OCI-LY1 (cell line): Measurements from ENCODE around the gene PLEKHJ1.

ENCODE experiments used
- H2AFZ ChIP-seq: fragments of 200-600 bp; sonication (generic), shearing (Covaris generic); 2 replicates; pipeline ENCODE4 v1.6.0; 2014; ENCODE audit warnings: antibody characterized with exemption, mild to moderate bottlenecking, low read length
- H3F3A ChIP-seq: fragments of 200-600 bp; sonication (generic), shearing (Covaris generic); 2 replicates; pipeline ENCODE4 v1.6.0; 2014; ENCODE audit warnings: mild to moderate bottlenecking, antibody characterized with exemption, low read length, moderate library complexity; ENCODE audit not compliant: insufficient read depth
- H3K27ac ChIP-seq: fragments of 200-600 bp; sonication (generic); 2 replicates; pipeline ENCODE4 v1.5.1; 2014; ENCODE audit warnings: low read length, mixed run types, mild to moderate bottlenecking, low read depth; ENCODE audit not compliant: poor library complexity, severe bottlenecking
- H3K27me3 ChIP-seq: fragments of 200-600 bp; sonication (generic); 2 replicates; pipeline ENCODE4 v1.6.0; 2014; ENCODE audit warnings: antibody characterized with exemption, mild to moderate bottlenecking, low read length, moderate library complexity; ENCODE audit not compliant: insufficient read depth
- H3K36me3 ChIP-seq: fragments of 200-600 bp; sonication (generic); 2 replicates; pipeline ENCODE4 v1.6.1; 2014; ENCODE audit warnings: mild to moderate bottlenecking, antibody characterized with exemption, low read length, moderate library complexity, mixed read lengths; ENCODE audit not compliant: insufficient read depth
- H3K4me1 ChIP-seq: fragments of 200-600 bp; sonication (generic); 2 replicates; pipeline ENCODE4 v1.5.1; 2014; ENCODE audit warnings: mild to moderate bottlenecking, low read length, moderate library complexity; ENCODE audit not compliant: insufficient read depth, severe bottlenecking
- H3K4me2 ChIP-seq: fragments of 200-600 bp; sonication (generic), shearing (Covaris generic); 2 replicates; pipeline ENCODE4 v1.6.1; 2014; ENCODE audit warnings: low read length
- H3K4me3 ChIP-seq: fragments of 200-600 bp; sonication (generic); 2 replicates; pipeline ENCODE4 v1.5.1; 2014; ENCODE audit warnings: low read length, low read depth, mild to moderate bottlenecking, mixed read lengths; ENCODE audit not compliant: poor library complexity, severe bottlenecking
- H3K79me2 ChIP-seq: fragments of 200-600 bp; shearing (Covaris generic); 2 replicates; pipeline ENCODE4 v1.6.1; 2016; ENCODE audit warnings: mixed run types, low read length, mixed read lengths; ENCODE audit not compliant: insufficient read depth
- H3K9ac ChIP-seq: fragments of 200-600 bp; sonication (generic), shearing (Covaris generic); 2 replicates; pipeline ENCODE4 v1.6.1; 2014; ENCODE audit warnings: mild to moderate bottlenecking, low read length, mixed read lengths
- H3K9me2 ChIP-seq: fragments of 200-600 bp; sonication (generic), shearing (Covaris generic); 2 replicates; pipeline ENCODE4 v1.6.1; 2014; ENCODE audit warnings: low read depth, mild to moderate bottlenecking, low read length, mixed read lengths
- H3K9me3 ChIP-seq: fragments of 200-600 bp; shearing (Covaris generic); 2 replicates; pipeline ENCODE4 v1.6.1; 2014; ENCODE audit warnings: low read length, mixed read lengths
- H4K20me1 ChIP-seq: fragments of 200-600 bp; sonication (generic), shearing (Covaris generic); 2 replicates; pipeline ENCODE4 v1.6.0; 2016; ENCODE audit warnings: mild to moderate bottlenecking, low read length; ENCODE audit not compliant: insufficient read depth
- EZH2 ChIP-seq: fragments of 200-600 bp; sonication (generic), shearing (Covaris generic); IDR thresholded peaks from 2 replicates; pipeline ENCODE4 v1.8.0; 2017; ENCODE audit warnings: borderline replicate concordance, mixed run types, mild to moderate bottlenecking, antibody characterized with exemption, low read length, moderate library complexity, mixed read lengths
- TF ChIP-seq, protein P1 (sequence below): fragments of 200-600 bp; sonication (generic), shearing (Covaris generic); IDR thresholded peaks from 2 replicates; pipeline ENCODE4 v1.5.1; 2017; ENCODE audit warnings: mild to moderate bottlenecking, antibody characterized with exemption, low read length, moderate library complexity, mixed read lengths

Gene PLEKHJ1

GRCh38 chr19:2229103-2230032 is 6.8 kb downstream of the PLEKHJ1 start:
- Histone ChIP-seq H3K79me2 (no peaks in the 10 kb centered on the region), H3K9me3 (no peaks in the 10 kb centered on the region), H2AFZ (no peak overlapping the region), H3K4me3 (peak overlapping the region; percentile 57), H3K27ac (peak overlapping the region; percentile 92), H3K4me1 (peaks cover 68% of the 10 kb centered on the region), H3F3A (no peaks in the 10 kb centered on the region), H3K27me3 (no peaks in the 10 kb centered on the region), H3K9me2 (no peaks in the 10 kb centered on the region), H3K9ac (peak overlapping the region; percentile 86; the same call in 1 of the 2 replicates), H4K20me1 (no peaks in the 10 kb centered on the region), H3K4me2 (peak overlapping the region; percentile 87; the same call in 1 of the 2 replicates), H3K36me3 (peaks cover 61% of the 10 kb centered on the region)
- no peak for TF ChIP-seq EZH2
- TF ChIP-seq, protein P1, sequence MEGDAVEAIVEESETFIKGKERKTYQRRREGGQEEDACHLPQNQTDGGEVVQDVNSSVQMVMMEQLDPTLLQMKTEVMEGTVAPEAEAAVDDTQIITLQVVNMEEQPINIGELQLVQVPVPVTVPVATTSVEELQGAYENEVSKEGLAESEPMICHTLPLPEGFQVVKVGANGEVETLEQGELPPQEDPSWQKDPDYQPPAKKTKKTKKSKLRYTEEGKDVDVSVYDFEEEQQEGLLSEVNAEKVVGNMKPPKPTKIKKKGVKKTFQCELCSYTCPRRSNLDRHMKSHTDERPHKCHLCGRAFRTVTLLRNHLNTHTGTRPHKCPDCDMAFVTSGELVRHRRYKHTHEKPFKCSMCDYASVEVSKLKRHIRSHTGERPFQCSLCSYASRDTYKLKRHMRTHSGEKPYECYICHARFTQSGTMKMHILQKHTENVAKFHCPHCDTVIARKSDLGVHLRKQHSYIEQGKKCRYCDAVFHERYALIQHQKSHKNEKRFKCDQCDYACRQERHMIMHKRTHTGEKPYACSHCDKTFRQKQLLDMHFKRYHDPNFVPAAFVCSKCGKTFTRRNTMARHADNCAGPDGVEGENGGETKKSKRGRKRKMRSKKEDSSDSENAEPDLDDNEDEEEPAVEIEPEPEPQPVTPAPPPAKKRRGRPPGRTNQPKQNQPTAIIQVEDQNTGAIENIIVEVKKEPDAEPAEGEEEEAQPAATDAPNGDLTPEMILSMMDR = no peak

- Histone ChIP-seq H3K4me1 (peaks cover 66% of the 10 kb centered on the region), H4K20me1 (no peaks in the 10 kb centered on the region), H3K27ac (peak overlapping the region; percentile 92), H2AFZ (no peak overlapping the region), H3K9me2 (no peaks in the 10 kb centered on the region), H3K4me3 (peak overlapping the region; percentile 57), H3F3A (no peaks in the 10 kb centered on the region), H3K4me2 (peak overlapping the region; percentile 87), H3K9ac (peak overlapping the region; percentile 86), H3K79me2 (no peaks in the 10 kb centered on the region), H3K9me3 (no peaks in the 10 kb centered on the region), H3K36me3 (peaks cover 57% of the 10 kb centered on the region), H3K27me3 (no peaks in the 10 kb centered on the region)
- TF ChIP-seq EZH2 = no peak
- TF ChIP-seq, protein P1 = no peak
Observed at GRCh38 chr19:2228157-2229030, 7.7 kb downstream of the PLEKHJ1 start.

GRCh38 chr19:2227415-2228156 is 8.5 kb downstream of the PLEKHJ1 start:
- Histone ChIP-seq H3K9me3 (no peaks in the 10 kb centered on the region), H4K20me1 (no peaks in the 10 kb centered on the region), H3K27me3 (no peaks in the 10 kb centered on the region), H3K79me2 (no peaks in the 10 kb centered on the region), H3K4me1 (peaks cover 65% of the 10 kb centered on the region), H3K27ac (peak overlapping the region; percentile 92), H3K4me2 (peak overlapping the region; percentile 87), H3K9me2 (no peaks in the 10 kb centered on the region), H3K36me3 (peaks cover 49% of the 10 kb centered on the region), H3K4me3 (peak overlapping the region; percentile 57), H3K9ac (peak overlapping the region; percentile 86), H2AFZ (no peak overlapping the region), H3F3A (no peaks in the 10 kb centered on the region)
- TF ChIP-seq EZH2 = no peak
- TF ChIP-seq, protein P1 = no peak; the same call in 1 of the 2 replicates
